B cell (primary cell): ENCODE results near the gene NTHL1. TPM values are rescaled to one million over a fixed set of nuclear protein-coding genes. Genes with fewer than 3 reads are reported as not detected.

Experiments used
- ATAC-seq: fragments of 200-7000 bp; cut with Tn5 transposase; one replicate; pipeline ENCODE4 v1.10.0; 2021; ENCODE audit warnings: low read depth, mild to moderate bottlenecking, moderate number of reproducible peaks, moderate library complexity
- CTCF ChIA-PET: fragments of 350-600 bp; sonication (Branson Sonifier 250); formaldehyde crosslinking; loops from one replicate; lab custom pipeline; 2021; ENCODE audit warnings: antibody characterized with exemption, inconsistent platforms; lab: Charles Lee
- POLR2A ChIA-PET: fragments of 350-600 bp; sonication (Branson Sonifier 250); formaldehyde crosslinking; loops from one replicate; lab custom pipeline; 2021; ENCODE audit warnings: antibody characterized with exemption; lab: Charles Lee
- DNase-seq: peaks from one replicate; pipeline ENCODE4 v3.0.0; 2013
- H2AFZ ChIP-seq: 2 replicates; pipeline ENCODE4 v1.6.1; 2012; ENCODE audit warnings: mild to moderate bottlenecking, low read depth, low read length; ENCODE audit not compliant: insufficient read depth, poor library complexity, severe bottlenecking
- H3K27ac ChIP-seq, 2 donors: 1 replicate in 1 of 2; 2 replicates in 1 of 2; pipeline ENCODE4 v1.5.1; 2012 to 2013; ENCODE audit warnings: low read length in 2 of 2, mild to moderate bottlenecking in 2 of 2, moderate library complexity in 1 of 2
- H3K27me3 ChIP-seq, 4 experiments: fragments of 200-600 bp in 1 of 4; sonication (generic) in 1 of 4; replicated peaks in 1 of 4; 1 replicate in 2 of 4; 2 replicates in 2 of 4; pipeline versions ENCODE4 v1.6.1 to v1.7.0; 2013 to 2016; ENCODE audit warnings: low read length in 3 of 4, mild to moderate bottlenecking in 2 of 4, mixed read lengths in 1 of 4, moderate library complexity in 1 of 4; ENCODE audit not compliant: insufficient read depth in 4 of 4, control insufficient read depth in 3 of 4; ENCODE audit errors: control extremely low read depth in 1 of 4
- H3K36me3 ChIP-seq, 2 experiments: replicated peaks in 1 of 2; 1 replicate in 1 of 2; 2 replicates in 1 of 2; pipeline versions ENCODE4 v1.6.1 to v1.7.1; 2013; ENCODE audit warnings: low read length in 1 of 2; ENCODE audit not compliant: insufficient read depth in 2 of 2, control insufficient read depth in 1 of 2; ENCODE audit errors: control extremely low read depth in 1 of 2, extremely low read depth in 1 of 2
- H3K4me1 ChIP-seq, 2 donors: fragments of 200-600 bp in 1 of 2; sonication (generic) in 1 of 2; 1 replicate in 1 of 2; 2 replicates in 1 of 2; pipeline versions ENCODE4 v1.5.1 to v1.6.1; 2013 to 2017; ENCODE audit warnings: low read length in 2 of 2; ENCODE audit not compliant: control insufficient read depth in 2 of 2, insufficient read depth in 2 of 2
- H3K4me2 ChIP-seq: replicated peaks from 2 replicates; pipeline ENCODE3; 2012; ENCODE audit warnings: mild to moderate bottlenecking, low read depth, low read length; ENCODE audit not compliant: poor library complexity, severe bottlenecking
- H3K4me3 ChIP-seq, 5 experiments: fragments of 200-600 bp in 1 of 5; sonication (generic) in 1 of 5; 1 replicate in 3 of 5; 2 replicates in 2 of 5; pipeline versions ENCODE4 v1.5.1 to v1.7.0; 2011 to 2016; ENCODE audit warnings: low read length in 4 of 5, mild to moderate bottlenecking in 4 of 5, low read depth in 2 of 5, control low read depth in 1 of 5, moderate library complexity in 1 of 5; ENCODE audit not compliant: insufficient read depth in 1 of 5; ENCODE audit errors: control extremely low read depth in 1 of 5, extremely low read depth in 1 of 5
- H3K79me2 ChIP-seq: fragments of 200-600 bp; sonication (generic); one replicate; pipeline ENCODE4 v1.6.0; 2016; ENCODE audit warnings: low read length; ENCODE audit not compliant: control insufficient read depth, insufficient read depth
- H3K9ac ChIP-seq: fragments of 200-600 bp; sonication (generic); 2 replicates; pipeline ENCODE4 v1.6.1; 2017; ENCODE audit warnings: mild to moderate bottlenecking, low read length, moderate library complexity
- H3K9me3 ChIP-seq, 3 donors: one replicate each; pipeline versions ENCODE4 v1.6.1 to v1.7.1; 2013; ENCODE audit warnings: low read length in 2 of 3; ENCODE audit not compliant: control insufficient read depth in 2 of 3, insufficient read depth in 1 of 3; ENCODE audit errors: control extremely low read depth in 1 of 3
- H4K20me1 ChIP-seq: 2 replicates; pipeline ENCODE4 v1.6.0; 2012; ENCODE audit warnings: mild to moderate bottlenecking, low read length; ENCODE audit not compliant: insufficient read depth, control insufficient read depth, poor library complexity, severe bottlenecking
- H3K27ac Mint-ChIP-seq: one replicate; pipeline ENCODE4 v1.8.0; 2021; ENCODE audit warnings: mixed read lengths
- H3K27me3 Mint-ChIP-seq: one replicate; pipeline ENCODE4 v1.8.0; 2021; ENCODE audit warnings: mixed read lengths
- H3K4me1 Mint-ChIP-seq: one replicate; pipeline ENCODE4 v1.8.0; 2021; ENCODE audit warnings: mixed read lengths
- H3K4me3 Mint-ChIP-seq: one replicate; pipeline ENCODE4 v1.8.0; 2021; ENCODE audit warnings: mixed read lengths
- H3K9me3 Mint-ChIP-seq: one replicate; pipeline ENCODE4 v1.8.0; 2022; ENCODE audit warnings: mixed read lengths; ENCODE audit not compliant: insufficient read depth
- EZH2 ChIP-seq: IDR thresholded peaks from 2 replicates; pipeline ENCODE4 v1.6.1; 2012; ENCODE audit warnings: borderline replicate concordance, low read depth, mild to moderate bottlenecking, moderate library complexity, low read length; ENCODE audit not compliant: insufficient read depth, poor library complexity, severe bottlenecking
- WGBS: methylation state at CpG from one replicate; pipeline ENCODE4 v1.1.5; 2013; ENCODE audit warnings: missing lambda C conversion rate; ENCODE audit not compliant: insufficient coverage; 5-methylcytosine and 5-hydroxymethylcytosine counted together
- intact Hi-C: fragments of 100-400 bp; cut with micrococcal nuclease; formaldehyde crosslinking; loops from one replicate; pipeline ENCODE4 v1.10.0; 2022
- polyA plus RNA-seq: library from polyadenylated mRNA; depleted of rRNA; stranded (reverse); fragments of >200 nt; gene quantifications from 2 replicates; pipeline ENCODE4 v1.2.3, GENCODE V29; 2012
- total RNA-seq, 2 donors: library from RNA; stranded (reverse); fragments of 120-200 nt in 1 of 2; gene quantifications; 1 replicate in 1 of 2; 2 replicates in 1 of 2; pipeline versions ENCODE4 v1.2.3 to v1.2.4, GENCODE V29; 2013 to 2022
- TF ChIP-seq, protein P1 (sequence below): fragments of 200-600 bp; IDR thresholded peaks from one replicate; pipeline ENCODE4 v1.8.0; 2022; ENCODE audit warnings: antibody characterized with exemption, mild to moderate bottlenecking

The NTHL1 gene
- total and polyA plus RNA-seq, 2 donors (not counting 1 experiment from before 2014, with no cell fraction given) = 17.5 to 27.6 TPM

DNA sequence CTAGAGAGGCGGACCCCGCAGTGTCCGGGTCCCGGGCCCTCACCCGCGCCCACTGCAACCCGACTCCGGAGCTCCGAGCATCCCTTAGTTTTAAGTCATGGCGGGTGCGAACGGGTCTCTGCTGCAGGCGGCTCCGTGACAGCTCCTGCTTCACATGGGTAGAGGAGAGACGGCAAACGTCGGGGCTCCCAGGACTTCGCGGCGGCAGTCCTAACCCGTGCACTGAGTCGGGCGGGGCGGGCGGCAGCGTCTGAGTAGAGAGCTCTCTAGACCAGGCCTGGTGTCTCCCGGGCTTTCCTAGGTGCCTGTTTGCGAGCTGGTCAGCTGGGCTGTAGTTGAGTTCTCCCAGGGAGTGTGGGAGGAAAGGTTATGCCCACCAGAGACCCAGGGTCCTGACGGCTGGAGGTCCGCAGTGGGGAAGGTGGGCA is 496 bp upstream of the NTHL1 start:
- H3K9ac ChIP-seq = peak overlapping the region; percentile 75
- ChIA-PET CTCF (interaction anchor here (0.8 to 2.6 kb wide), 7 partner anchors 9 to 107 kb away, joined by 3 to 16 read pairs (median 6); partner anchors contain the start of genes NHERF2 and TRAF7), POLR2A (interaction anchor here (0.6 to 0.7 kb wide), 2 partner anchors 17 to 105 kb away, joined by 5 to 9 read pairs; partner anchors contain the start of gene MSRB1)
- Mint-ChIP-seq H3K9me3 (no peaks in the 10 kb centered on the region), H3K27me3 (no peaks in the 10 kb centered on the region), H3K4me1 (peaks cover 20% of the 10 kb centered on the region), H3K27ac (peak overlapping the region; percentile 71), H3K4me3 (peak overlapping the region; percentile 91)
- TF ChIP-seq EZH2 = no peak
- TF ChIP-seq, protein P1, sequence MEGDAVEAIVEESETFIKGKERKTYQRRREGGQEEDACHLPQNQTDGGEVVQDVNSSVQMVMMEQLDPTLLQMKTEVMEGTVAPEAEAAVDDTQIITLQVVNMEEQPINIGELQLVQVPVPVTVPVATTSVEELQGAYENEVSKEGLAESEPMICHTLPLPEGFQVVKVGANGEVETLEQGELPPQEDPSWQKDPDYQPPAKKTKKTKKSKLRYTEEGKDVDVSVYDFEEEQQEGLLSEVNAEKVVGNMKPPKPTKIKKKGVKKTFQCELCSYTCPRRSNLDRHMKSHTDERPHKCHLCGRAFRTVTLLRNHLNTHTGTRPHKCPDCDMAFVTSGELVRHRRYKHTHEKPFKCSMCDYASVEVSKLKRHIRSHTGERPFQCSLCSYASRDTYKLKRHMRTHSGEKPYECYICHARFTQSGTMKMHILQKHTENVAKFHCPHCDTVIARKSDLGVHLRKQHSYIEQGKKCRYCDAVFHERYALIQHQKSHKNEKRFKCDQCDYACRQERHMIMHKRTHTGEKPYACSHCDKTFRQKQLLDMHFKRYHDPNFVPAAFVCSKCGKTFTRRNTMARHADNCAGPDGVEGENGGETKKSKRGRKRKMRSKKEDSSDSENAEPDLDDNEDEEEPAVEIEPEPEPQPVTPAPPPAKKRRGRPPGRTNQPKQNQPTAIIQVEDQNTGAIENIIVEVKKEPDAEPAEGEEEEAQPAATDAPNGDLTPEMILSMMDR = no peak
- H3K27me3 ChIP-seq = no peaks in the 10 kb centered on the region
- H2AFZ ChIP-seq = peak overlapping the region; percentile 93
- DNase-seq (no peak), ATAC-seq (no peak)
- H3K4me3 ChIP-seq = peak overlapping the region; percentile 27 to 79 (median 78)
- no peaks in the 10 kb centered on the region for H3K9me3 ChIP-seq
- peaks cover 55% of the 10 kb centered on the region for H3K79me2 ChIP-seq
- peak overlapping the region; percentile 96 for H3K4me2 ChIP-seq
- H3K27ac ChIP-seq = peak overlapping the region in 1 of 2 donors; percentile 63
- H3K36me3 ChIP-seq = peaks cover 0 to 16% of the 10 kb centered on the region in 2 experiments
- peaks cover 17 to 35% of the 10 kb centered on the region in 2 donors for H3K4me1 ChIP-seq
- intact Hi-C loops = loop anchor here (5.0 kb wide), 1 partner anchor 219 kb away; the partner anchor contains the start of gene RNPS1
- no peaks in the 10 kb centered on the region for H4K20me1 ChIP-seq
- WGBS = 2% methylated on average over 30 of the region's 30 CpGs

DNA sequence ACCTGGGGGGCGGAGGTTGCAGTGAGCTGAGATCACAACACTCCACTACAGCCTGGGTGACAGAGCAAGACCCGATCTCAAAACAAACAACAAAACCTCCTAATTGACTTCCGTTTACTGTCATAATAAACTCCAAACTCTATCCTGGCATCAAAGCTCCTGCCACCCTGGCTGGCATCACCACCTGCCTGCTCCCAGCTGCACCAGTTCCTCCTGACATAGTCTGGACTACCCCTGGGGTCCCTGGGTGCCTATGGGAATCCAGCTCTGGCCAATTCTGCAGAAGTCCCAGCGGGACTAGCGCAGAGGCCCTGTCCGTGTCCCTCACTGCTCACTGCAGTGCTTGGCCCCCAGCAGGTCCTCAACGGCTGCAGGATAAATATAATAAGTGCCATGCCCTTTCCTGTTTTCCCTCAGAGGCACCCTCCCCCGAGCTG is 723 bp downstream of the NTHL1 start:
- peak overlapping the region; percentile 72 for H3K27ac Mint-ChIP-seq
- POLR2A ChIA-PET = interaction anchor here (0.6 kb wide), 1 partner anchor 442 kb away, joined by 10 read pairs; no protein-coding TSS in a partner anchor
- Histone ChIP-seq H3K79me2 (peaks cover 51% of the 10 kb centered on the region), H3K9me3 (no peaks in the 10 kb centered on the region), H3K36me3 (peaks cover 0 to 8% of the 10 kb centered on the region in 2 experiments), H3K4me2 (peak overlapping the region; percentile 96), H3K4me1 (peaks cover 17 to 35% of the 10 kb centered on the region in 2 donors), H3K4me3 (peak overlapping the region in 4 of 5 experiments; percentile 75 to 79 (median 78)), H3K27ac (no peak overlapping the region), H3K27me3 (no peaks in the 10 kb centered on the region), H3K9ac (peak overlapping the region; percentile 75), H4K20me1 (no peaks in the 10 kb centered on the region), H2AFZ (peak overlapping the region; percentile 93)
- TF ChIP-seq, protein P1 = no peak
- TF ChIP-seq EZH2 = no peak
- intact Hi-C loops = loop anchor here (1.0 to 5.0 kb wide), 4 partner anchors 24 to 220 kb away; partner anchors contain the start of genes RNPS1, TRAF7 and ZNF598
- peak overlapping the region; percentile 91 for H3K4me3 Mint-ChIP-seq
- 25% methylated on average over 7 of the region's 8 CpGs for WGBS
- H3K4me1 Mint-ChIP-seq = peaks cover 20% of the 10 kb centered on the region
- ATAC-seq (no peak), DNase-seq (no peak)
- CTCF ChIA-PET = interaction anchor here (1.3 to 2.6 kb wide), 3 partner anchors 8 to 93 kb away, joined by 5 to 16 read pairs (median 6); partner anchors contain the start of gene NHERF2
- no peaks in the 10 kb centered on the region for H3K27me3 Mint-ChIP-seq
- no peaks in the 10 kb centered on the region for H3K9me3 Mint-ChIP-seq
